Gastrocnemius medialis (tissue), 4 donors: ENCODE measurements around the gene AKNA. TPM values are rescaled to one million over a fixed set of nuclear protein-coding genes. Genes with fewer than 3 reads are reported as not detected.

ENCODE experiments used
- ATAC-seq, 2 donors: fragments of 150-250 bp; one replicate each; pipeline ENCODE4 v1.9.1; 2016
- DNase-seq, 2 donors: peaks; one replicate each; pipeline ENCODE4 v3.0.0-alpha.2; 2019
- H3K27ac ChIP-seq, 4 donors: fragments of 200-600 bp; sonication (generic); 1 replicate in 1 of 4; 2 replicates in 3 of 4; pipeline ENCODE4 v1.5.1; 2016 to 2018; ENCODE audit warnings: mild to moderate bottlenecking in 2 of 4, moderate library complexity in 1 of 4
- H3K27me3 ChIP-seq, 3 donors: fragments of 200-600 bp; sonication (generic) in 2 of 3; 1 replicate in 1 of 3; 2 replicates in 2 of 3; pipeline versions ENCODE4 v1.5.1 to v1.6.0; 2016 to 2019; ENCODE audit warnings: mild to moderate bottlenecking in 1 of 3, moderate library complexity in 1 of 3
- H3K36me3 ChIP-seq, 2 donors: fragments of 200-600 bp; sonication (generic) in 1 of 2; one replicate each; pipeline ENCODE4 v1.5.1; 2017 to 2018
- H3K4me1 ChIP-seq, 2 donors: fragments of 200-600 bp; sonication (generic) in 1 of 2; one replicate each; pipeline ENCODE4 v1.5.1; 2016 to 2017; ENCODE audit warnings: mild to moderate bottlenecking in 2 of 2
- H3K4me3 ChIP-seq, 4 donors: fragments of 200-600 bp; sonication (generic) in 3 of 4; 1 replicate in 1 of 4; 2 replicates in 3 of 4; pipeline ENCODE4 v1.5.1; 2016 to 2019; ENCODE audit warnings: mild to moderate bottlenecking in 2 of 4
- H3K9me3 ChIP-seq, 3 donors: fragments of 200-600 bp; sonication (generic) in 2 of 3; 1 replicate in 1 of 3; 2 replicates in 2 of 3; pipeline ENCODE4 v1.5.1; 2016 to 2019
- POLR2A ChIP-seq, 2 donors: fragments of 450-650 bp; IDR thresholded peaks; one replicate each; pipeline ENCODE4 v1.6.1; 2017; ENCODE audit warnings: antibody characterized with exemption in 2 of 2, mild to moderate bottlenecking in 2 of 2, moderate library complexity in 2 of 2
- in situ Hi-C, 4 donors: fragments of 200-750 bp; cut with MboI; loops; one replicate each; pipeline versions ENCODE4 v1.15.0 to v1.8.0; 2017; ENCODE audit warnings: low sequenced_read_pairs in 4 of 4
- intact Hi-C: fragments of 100-400 bp; cut with DNase I; formaldehyde crosslinking; loops from one replicate; pipeline ENCODE4 v1.15.1; 2023; ENCODE audit warnings: low total_unique reads
- total RNA-seq, 4 donors: library from RNA; depleted of rRNA; stranded (reverse); fragments of >200 nt; gene quantifications; one replicate each; pipeline versions ENCODE4 v1.1.0 to v1.2.3, GENCODE V29; 2016
- TF ChIP-seq, protein P1 (sequence below), 5 experiments: fragments of 450-650 bp in 3 of 5; fragments of 200-600 bp in 2 of 5; sonication (generic) in 2 of 5; IDR thresholded peaks in 4 of 5; conservative IDR thresholded peaks in 1 of 5; 1 replicate in 4 of 5; 2 replicates in 1 of 5; pipeline ENCODE4 v1.5.1; 2016 to 2019; ENCODE audit warnings: antibody characterized with exemption in 5 of 5, mild to moderate bottlenecking in 3 of 5, moderate library complexity in 3 of 5

AKNA gene
- total RNA-seq, 4 donors from 2014 or later: 2.8 to 5.7 (median 3.8) TPM

DNA sequence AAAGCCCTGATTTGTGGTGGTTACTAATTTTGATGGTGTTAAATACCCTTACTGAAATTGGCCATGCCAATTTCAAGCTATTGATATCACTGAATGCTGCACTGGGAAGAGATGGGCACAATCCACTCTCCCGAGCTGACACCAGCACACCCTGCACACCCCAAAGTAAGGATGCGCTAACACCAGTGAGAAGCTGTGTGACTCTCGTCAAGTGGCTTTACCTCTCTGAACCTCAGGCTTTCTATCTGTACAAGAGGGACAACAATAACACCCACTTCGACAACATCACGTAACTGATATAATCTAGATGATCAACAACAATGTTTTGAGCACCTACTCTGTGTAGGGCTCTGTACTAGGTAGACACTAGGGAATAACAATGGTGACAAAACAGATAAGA lies 8.0 kb upstream of the AKNA start:
- Histone ChIP-seq H3K36me3 (no peaks in the 10 kb centered on the region), H3K27me3 (no peaks in the 10 kb centered on the region), H3K9me3 (no peaks in the 10 kb centered on the region), H3K4me1 (peaks cover 0 to 7% of the 10 kb centered on the region in 2 donors), H3K27ac (peak overlapping the region in 1 of 4 donors; percentile 27), H3K4me3 (no peak overlapping the region)
- no peak for TF ChIP-seq POLR2A (IDR thresholded peaks at IDR 0.05)
- TF ChIP-seq, protein P1, sequence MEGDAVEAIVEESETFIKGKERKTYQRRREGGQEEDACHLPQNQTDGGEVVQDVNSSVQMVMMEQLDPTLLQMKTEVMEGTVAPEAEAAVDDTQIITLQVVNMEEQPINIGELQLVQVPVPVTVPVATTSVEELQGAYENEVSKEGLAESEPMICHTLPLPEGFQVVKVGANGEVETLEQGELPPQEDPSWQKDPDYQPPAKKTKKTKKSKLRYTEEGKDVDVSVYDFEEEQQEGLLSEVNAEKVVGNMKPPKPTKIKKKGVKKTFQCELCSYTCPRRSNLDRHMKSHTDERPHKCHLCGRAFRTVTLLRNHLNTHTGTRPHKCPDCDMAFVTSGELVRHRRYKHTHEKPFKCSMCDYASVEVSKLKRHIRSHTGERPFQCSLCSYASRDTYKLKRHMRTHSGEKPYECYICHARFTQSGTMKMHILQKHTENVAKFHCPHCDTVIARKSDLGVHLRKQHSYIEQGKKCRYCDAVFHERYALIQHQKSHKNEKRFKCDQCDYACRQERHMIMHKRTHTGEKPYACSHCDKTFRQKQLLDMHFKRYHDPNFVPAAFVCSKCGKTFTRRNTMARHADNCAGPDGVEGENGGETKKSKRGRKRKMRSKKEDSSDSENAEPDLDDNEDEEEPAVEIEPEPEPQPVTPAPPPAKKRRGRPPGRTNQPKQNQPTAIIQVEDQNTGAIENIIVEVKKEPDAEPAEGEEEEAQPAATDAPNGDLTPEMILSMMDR (IDR thresholded peaks at IDR 0.05 in 4 of 5, conservative IDR thresholded peaks at IDR 0.05 in 1 of 5): no peak
- ATAC-seq: no peak
- intact Hi-C loops (no loop called here), in situ Hi-C loops (no loop called here)
- no peak for DNase-seq

DNA sequence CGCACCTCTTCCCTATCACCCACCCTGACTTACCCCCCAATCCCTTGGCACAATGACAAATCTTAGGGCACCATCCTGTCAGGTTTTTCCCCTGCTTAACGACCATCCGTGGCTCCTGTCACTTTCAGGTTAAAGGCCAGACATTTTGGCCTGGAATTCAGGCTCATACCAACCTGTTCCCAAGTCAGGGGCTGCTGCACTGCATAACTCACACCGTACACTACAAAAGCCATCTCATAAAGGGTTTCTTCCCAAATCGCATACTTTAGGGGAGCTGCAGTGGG lies 7.5 kb upstream of the AKNA start:
- no peaks in the 10 kb centered on the region for H3K9me3 ChIP-seq
- no peak for DNase-seq
- no peaks in the 10 kb centered on the region for H3K36me3 ChIP-seq
- H3K27ac ChIP-seq: peak overlapping the region in 1 of 4 donors; percentile 27
- no peak for TF ChIP-seq POLR2A (IDR thresholded peaks at IDR 0.05)
- TF ChIP-seq, protein P1 (IDR thresholded peaks at IDR 0.05 in 4 of 5, conservative IDR thresholded peaks at IDR 0.05 in 1 of 5): no peak
- peaks cover 0 to 7% of the 10 kb centered on the region in 2 donors for H3K4me1 ChIP-seq
- no peak for ATAC-seq
- no peaks in the 10 kb centered on the region for H3K27me3 ChIP-seq
- intact Hi-C loops: no loop called here
- H3K4me3 ChIP-seq: no peak overlapping the region
- in situ Hi-C loops: no loop called here

DNA sequence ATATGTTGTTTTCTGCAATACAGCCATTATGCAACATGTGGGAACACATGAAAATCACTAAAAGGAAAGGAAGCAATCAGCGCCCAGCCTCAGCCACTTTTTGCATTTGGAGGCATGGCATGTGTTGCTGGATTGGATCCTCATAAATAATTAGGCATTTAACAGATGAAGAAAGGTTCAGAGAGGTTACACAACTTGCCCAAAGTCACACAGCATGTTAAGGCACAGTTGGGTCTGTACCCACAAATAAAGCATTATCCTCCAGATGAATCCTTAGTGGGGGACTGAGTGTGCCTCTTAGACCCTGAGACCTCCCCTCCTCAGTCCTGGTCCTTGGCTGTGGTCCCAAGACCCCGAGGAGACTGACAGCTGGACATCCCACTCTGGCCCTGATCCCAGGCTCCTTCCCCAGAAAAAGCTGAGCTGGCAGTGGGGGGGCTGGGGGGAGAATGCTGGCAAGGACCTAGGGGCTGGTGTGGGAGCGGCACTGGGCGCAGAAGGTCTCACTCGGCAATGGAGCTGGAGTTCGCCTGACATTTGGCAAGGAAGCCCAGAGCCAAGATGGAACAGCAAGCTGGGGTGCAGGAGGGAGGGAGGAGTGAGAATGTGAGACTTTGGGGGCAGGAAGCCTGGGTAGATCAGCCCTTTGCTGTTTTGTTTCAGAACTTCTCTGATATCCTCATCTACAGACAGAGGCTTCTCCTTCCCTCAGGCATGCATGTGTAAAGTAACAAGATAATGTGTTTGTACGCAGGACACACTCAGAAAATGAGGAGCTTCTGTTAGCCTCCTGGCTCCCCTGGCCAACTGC lies 6.9 kb upstream of the AKNA start:
- no peak overlapping the region for H3K4me3 ChIP-seq
- intact Hi-C loops (no loop called here), in situ Hi-C loops (no loop called here)
- no peak for ATAC-seq
- no peak for DNase-seq
- peaks cover 0 to 7% of the 10 kb centered on the region in 2 donors for H3K4me1 ChIP-seq
- no peaks in the 10 kb centered on the region for H3K27me3 ChIP-seq
- no peaks in the 10 kb centered on the region for H3K9me3 ChIP-seq
- peak overlapping the region in 3 of 4 donors; percentile 18 to 35 (median 27) for H3K27ac ChIP-seq
- no peaks in the 10 kb centered on the region for H3K36me3 ChIP-seq
- TF ChIP-seq, protein P1 (IDR thresholded peaks at IDR 0.05 in 4 of 5, conservative IDR thresholded peaks at IDR 0.05 in 1 of 5): no peak
- no peak for TF ChIP-seq POLR2A (IDR thresholded peaks at IDR 0.05)

DNA sequence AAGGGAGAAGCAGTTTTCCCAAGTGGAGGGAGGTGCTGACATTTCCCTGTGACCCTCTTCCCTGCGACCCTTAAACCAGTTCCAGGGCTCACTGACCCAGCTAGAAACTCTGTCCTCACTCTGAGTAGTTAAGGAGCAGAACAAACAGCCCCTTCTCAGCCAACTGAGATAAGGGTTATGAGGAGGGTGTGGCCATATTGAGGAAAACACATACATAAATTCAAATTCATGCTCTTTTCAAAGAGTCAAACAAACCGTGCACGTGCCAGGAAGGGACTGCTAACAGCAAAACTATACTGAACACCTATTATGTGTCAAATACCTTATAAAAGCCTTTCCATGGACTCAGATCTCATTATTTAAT lies 4.9 kb upstream of the AKNA start:
- in situ Hi-C loops (no loop called here), intact Hi-C loops (no loop called here)
- no peak for ATAC-seq
- TF ChIP-seq, protein P1 (IDR thresholded peaks at IDR 0.05 in 4 of 5, conservative IDR thresholded peaks at IDR 0.05 in 1 of 5): no peak
- TF ChIP-seq POLR2A (IDR thresholded peaks at IDR 0.05): no peak
- H3K27me3 ChIP-seq: no peaks in the 10 kb centered on the region
- peaks cover 10 to 11% of the 10 kb centered on the region in 2 donors for H3K4me1 ChIP-seq
- no peak for DNase-seq
- no peak overlapping the region for H3K4me3 ChIP-seq
- H3K9me3 ChIP-seq: no peaks in the 10 kb centered on the region
- no peaks in the 10 kb centered on the region for H3K36me3 ChIP-seq
- H3K27ac ChIP-seq: peak overlapping the region in 2 of 4 donors; percentile 35 to 54

DNA sequence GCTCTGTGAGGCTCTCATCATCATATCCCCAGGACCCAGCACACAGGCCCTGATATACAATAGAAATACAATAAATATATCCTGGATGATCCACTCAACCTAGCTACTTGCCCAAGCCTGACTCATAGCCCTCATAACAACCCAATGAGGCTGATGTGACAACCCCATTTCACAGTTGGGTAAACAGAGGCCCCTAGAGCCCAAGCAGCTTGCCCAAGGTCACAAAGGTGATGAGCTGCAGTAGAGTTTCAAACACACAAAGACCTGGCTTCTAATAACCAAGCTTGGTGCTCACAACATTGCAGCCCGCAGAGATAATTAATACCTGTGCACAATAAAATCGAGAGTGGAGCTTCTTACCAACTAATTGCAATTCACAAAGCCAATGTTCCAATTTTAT lies 3.2 kb upstream of the AKNA start:
- TF ChIP-seq, protein P1 (IDR thresholded peaks at IDR 0.05 in 4 of 5, conservative IDR thresholded peaks at IDR 0.05 in 1 of 5): no peak
- no peak for TF ChIP-seq POLR2A (IDR thresholded peaks at IDR 0.05)
- no peaks in the 10 kb centered on the region for H3K36me3 ChIP-seq
- ATAC-seq: no peak
- in situ Hi-C loops (no loop called here), intact Hi-C loops (no loop called here)
- H3K27ac ChIP-seq: peak overlapping the region in 1 of 4 donors; percentile 4
- DNase-seq: no peak
- no peaks in the 10 kb centered on the region for H3K27me3 ChIP-seq
- H3K4me3 ChIP-seq: no peak overlapping the region
- no peaks in the 10 kb centered on the region for H3K9me3 ChIP-seq
- peaks cover 10 to 13% of the 10 kb centered on the region in 2 donors for H3K4me1 ChIP-seq
